Mesothelial cell of epicardium (in vitro differentiated cells): ENCODE data around the gene CPLX1. TPM values are rescaled to one million over a fixed set of nuclear protein-coding genes. Genes with fewer than 3 reads are reported as not detected.

ENCODE experiments used
- DNase-seq, 2 experiments: peaks; one replicate each; pipeline ENCODE4 v3.0.0; 2021; ENCODE audit warnings: low spot score in 2 of 2; ENCODE audit not compliant: unreplicated experiment in 2 of 2
- H3K27ac Mint-ChIP-seq: 2 replicates; pipeline ENCODE4 v1.8.0; 2021; ENCODE audit warnings: mixed read lengths
- H3K27me3 Mint-ChIP-seq: 2 replicates; pipeline ENCODE4 v1.8.0; 2021; ENCODE audit warnings: low read depth, mixed read lengths
- H3K36me3 Mint-ChIP-seq: 2 replicates; pipeline ENCODE4 v1.8.0; 2021; ENCODE audit warnings: mixed read lengths
- H3K4me1 Mint-ChIP-seq: 2 replicates; pipeline ENCODE4 v1.8.0; 2021; ENCODE audit warnings: mixed read lengths
- H3K4me3 Mint-ChIP-seq: 2 replicates; pipeline ENCODE4 v1.8.0; 2021; ENCODE audit warnings: mild to moderate bottlenecking, moderate library complexity, mixed read lengths
- H3K9me3 Mint-ChIP-seq: 2 replicates; pipeline ENCODE4 v1.8.0; 2021; ENCODE audit warnings: mixed read lengths
- CTCF ChIP-seq: fragments of 200-600 bp; sonication (generic); IDR thresholded peaks from one replicate; pipeline ENCODE4 v1.5.0; 2021; ENCODE audit warnings: antibody characterized with exemption; ENCODE audit not compliant: unreplicated experiment
- total RNA-seq: library from RNA; stranded (reverse); gene quantifications from 3 replicates; pipeline ENCODE4 v1.2.1, GENCODE V29; 2021

CPLX1 gene
- total RNA-seq, result 4.5 to 4.7 TPM (median 4.6 TPM) in 3 replicates

GRCh38 chr4:825971-826330 is at the start of gene CPLX1:
Gene CPLX1, minus strand, starts transcription at chr4:826129. Its CDS starts 1,607 bp downstream, at chr4:824522.
- Mint-ChIP-seq H3K4me1 (peaks cover 6% of the 10 kb centered on the region), H3K9me3 (no peaks in the 10 kb centered on the region), H3K4me3 (peak within 1 kb of the TSS; percentile 56), H3K27me3 (peaks cover 83% of the 10 kb centered on the region), H3K36me3 (no peaks in the 10 kb centered on the region), H3K27ac (no peak within 1 kb of the TSS)
- no peak for DNase-seq
- TF ChIP-seq CTCF, result no peak

- Mint-ChIP-seq H3K27ac (no peak overlapping the region), H3K9me3 (no peaks in the 10 kb centered on the region), H3K36me3 (peaks cover 43% of the 10 kb centered on the region), H3K27me3 (no peaks in the 10 kb centered on the region), H3K4me1 (no peaks in the 10 kb centered on the region), H3K4me3 (no peak overlapping the region)
- TF ChIP-seq CTCF, result no peak
- no peak for DNase-seq
Observed at GRCh38 chr4:874971-875817, 49.3 kb upstream of the CPLX1 start.

GRCh38 chr4:874056-874455 is 48.1 kb upstream of the CPLX1 start:
- no peaks in the 10 kb centered on the region for H3K4me1 Mint-ChIP-seq
- H3K9me3 Mint-ChIP-seq, result no peaks in the 10 kb centered on the region
- peaks cover 41% of the 10 kb centered on the region for H3K36me3 Mint-ChIP-seq
- H3K4me3 Mint-ChIP-seq, result no peak overlapping the region
- H3K27ac Mint-ChIP-seq, result no peak overlapping the region
- H3K27me3 Mint-ChIP-seq, result no peaks in the 10 kb centered on the region
- TF ChIP-seq CTCF, result no peak
- no peak for DNase-seq

- DNase-seq, result no peak
- no peaks in the 10 kb centered on the region for H3K27me3 Mint-ChIP-seq
- no peak overlapping the region for H3K4me3 Mint-ChIP-seq
- no peak for TF ChIP-seq CTCF
- no peaks in the 10 kb centered on the region for H3K9me3 Mint-ChIP-seq
- H3K27ac Mint-ChIP-seq, result no peak overlapping the region
- H3K4me1 Mint-ChIP-seq, result no peaks in the 10 kb centered on the region
- H3K36me3 Mint-ChIP-seq, result peaks cover 37% of the 10 kb centered on the region
Observed at GRCh38 chr4:872241-872981, 46.5 kb upstream of the CPLX1 start.

- H3K36me3 Mint-ChIP-seq, result peaks cover 33% of the 10 kb centered on the region
- H3K4me1 Mint-ChIP-seq, result no peaks in the 10 kb centered on the region
- H3K4me3 Mint-ChIP-seq, result no peak overlapping the region
- no peaks in the 10 kb centered on the region for H3K27me3 Mint-ChIP-seq
- no peak overlapping the region for H3K27ac Mint-ChIP-seq
- no peak for TF ChIP-seq CTCF
- no peak for DNase-seq
- no peaks in the 10 kb centered on the region for H3K9me3 Mint-ChIP-seq
Observed at GRCh38 chr4:871484-871883, 45.6 kb upstream of the CPLX1 start.
